Chondrocyte (in vitro differentiated cells): ENCODE measurements around the gene NAXD. TPM values are rescaled to one million over a fixed set of nuclear protein-coding genes. Genes with fewer than 3 reads are reported as not detected.
A peak's percentile ranks its signal among the peaks of the same experiment; 100 is the strongest.

Experiments used
- DNase-seq: peaks from one replicate; pipeline ENCODE4 v3.0.0; 2021; ENCODE audit warnings: mixed read lengths, low spot score
- H3K27ac Mint-ChIP-seq: one replicate; pipeline ENCODE4 v1.8.0; 2021; ENCODE audit warnings: mild to moderate bottlenecking, moderate library complexity, mixed read lengths; ENCODE audit not compliant: unreplicated experiment
- H3K27me3 Mint-ChIP-seq: 2 replicates; pipeline ENCODE4 v1.8.0; 2021; ENCODE audit warnings: low read depth, mixed read lengths
- H3K36me3 Mint-ChIP-seq: 2 replicates; pipeline ENCODE4 v1.8.0; 2021; ENCODE audit warnings: low read depth, mixed read lengths
- H3K4me1 Mint-ChIP-seq: 2 replicates; pipeline ENCODE4 v1.8.0; 2021; ENCODE audit warnings: low read depth, mild to moderate bottlenecking, mixed read lengths
- H3K4me3 Mint-ChIP-seq: one replicate; pipeline ENCODE4 v1.8.0; 2021; ENCODE audit warnings: mild to moderate bottlenecking, moderate library complexity, mixed read lengths; ENCODE audit not compliant: unreplicated experiment
- H3K9me3 Mint-ChIP-seq: 2 replicates; pipeline ENCODE4 v1.8.0; 2021; ENCODE audit warnings: low read depth, mixed read lengths
- total RNA-seq: library from RNA; stranded (reverse); gene quantifications from 3 replicates; pipeline ENCODE4 v1.2.1, GENCODE V29; 2021
- TF ChIP-seq, protein P1 (sequence below): fragments of 200-600 bp; sonication (generic); IDR thresholded peaks from 2 replicates; pipeline ENCODE4 v1.5.0; 2021; ENCODE audit warnings: antibody characterized with exemption, mild to moderate bottlenecking, moderate library complexity

The NAXD gene
- total RNA-seq, 1 donor from 2014 or later = 27.1 TPM

- no peak overlapping the region for H3K27ac Mint-ChIP-seq
- no peaks in the 10 kb centered on the region for H3K9me3 Mint-ChIP-seq
- H3K36me3 Mint-ChIP-seq = peaks cover 13% of the 10 kb centered on the region
- peaks cover 16% of the 10 kb centered on the region for H3K4me1 Mint-ChIP-seq
- no peak overlapping the region for H3K4me3 Mint-ChIP-seq
- H3K27me3 Mint-ChIP-seq = no peaks in the 10 kb centered on the region
- DNase-seq = no peak
- TF ChIP-seq, protein P1, sequence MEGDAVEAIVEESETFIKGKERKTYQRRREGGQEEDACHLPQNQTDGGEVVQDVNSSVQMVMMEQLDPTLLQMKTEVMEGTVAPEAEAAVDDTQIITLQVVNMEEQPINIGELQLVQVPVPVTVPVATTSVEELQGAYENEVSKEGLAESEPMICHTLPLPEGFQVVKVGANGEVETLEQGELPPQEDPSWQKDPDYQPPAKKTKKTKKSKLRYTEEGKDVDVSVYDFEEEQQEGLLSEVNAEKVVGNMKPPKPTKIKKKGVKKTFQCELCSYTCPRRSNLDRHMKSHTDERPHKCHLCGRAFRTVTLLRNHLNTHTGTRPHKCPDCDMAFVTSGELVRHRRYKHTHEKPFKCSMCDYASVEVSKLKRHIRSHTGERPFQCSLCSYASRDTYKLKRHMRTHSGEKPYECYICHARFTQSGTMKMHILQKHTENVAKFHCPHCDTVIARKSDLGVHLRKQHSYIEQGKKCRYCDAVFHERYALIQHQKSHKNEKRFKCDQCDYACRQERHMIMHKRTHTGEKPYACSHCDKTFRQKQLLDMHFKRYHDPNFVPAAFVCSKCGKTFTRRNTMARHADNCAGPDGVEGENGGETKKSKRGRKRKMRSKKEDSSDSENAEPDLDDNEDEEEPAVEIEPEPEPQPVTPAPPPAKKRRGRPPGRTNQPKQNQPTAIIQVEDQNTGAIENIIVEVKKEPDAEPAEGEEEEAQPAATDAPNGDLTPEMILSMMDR = no peak
These were observed 27.1 kb downstream of the NAXD start for GRCh38 chr13:110642291-110642981.

DNA sequence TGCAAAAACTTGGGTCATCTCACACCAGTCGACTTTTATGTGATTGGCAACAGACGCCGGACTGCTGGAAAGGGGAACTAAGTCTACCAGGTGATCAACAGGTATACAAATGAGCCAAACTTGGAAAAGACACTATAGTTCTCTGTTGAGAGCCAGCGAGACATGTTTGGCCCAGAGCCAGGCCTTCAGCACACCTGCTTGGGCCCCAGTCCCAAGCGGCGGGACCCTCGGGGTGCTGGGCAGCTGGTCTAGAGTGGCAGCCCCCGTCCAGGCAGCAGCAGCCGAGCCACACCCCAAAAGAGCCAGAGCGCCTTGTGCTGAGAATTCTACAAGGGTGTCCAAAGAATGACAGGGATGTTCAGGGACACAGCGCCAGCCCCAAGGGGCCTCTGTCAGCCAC lies 28.0 kb downstream of the NAXD start:
- TF ChIP-seq, protein P1 = no peak
- Mint-ChIP-seq H3K36me3 (peaks cover 13% of the 10 kb centered on the region), H3K4me3 (no peak overlapping the region), H3K4me1 (peaks cover 16% of the 10 kb centered on the region), H3K27ac (no peak overlapping the region), H3K27me3 (no peaks in the 10 kb centered on the region), H3K9me3 (no peaks in the 10 kb centered on the region)
- DNase-seq = peak; percentile 73

DNA sequence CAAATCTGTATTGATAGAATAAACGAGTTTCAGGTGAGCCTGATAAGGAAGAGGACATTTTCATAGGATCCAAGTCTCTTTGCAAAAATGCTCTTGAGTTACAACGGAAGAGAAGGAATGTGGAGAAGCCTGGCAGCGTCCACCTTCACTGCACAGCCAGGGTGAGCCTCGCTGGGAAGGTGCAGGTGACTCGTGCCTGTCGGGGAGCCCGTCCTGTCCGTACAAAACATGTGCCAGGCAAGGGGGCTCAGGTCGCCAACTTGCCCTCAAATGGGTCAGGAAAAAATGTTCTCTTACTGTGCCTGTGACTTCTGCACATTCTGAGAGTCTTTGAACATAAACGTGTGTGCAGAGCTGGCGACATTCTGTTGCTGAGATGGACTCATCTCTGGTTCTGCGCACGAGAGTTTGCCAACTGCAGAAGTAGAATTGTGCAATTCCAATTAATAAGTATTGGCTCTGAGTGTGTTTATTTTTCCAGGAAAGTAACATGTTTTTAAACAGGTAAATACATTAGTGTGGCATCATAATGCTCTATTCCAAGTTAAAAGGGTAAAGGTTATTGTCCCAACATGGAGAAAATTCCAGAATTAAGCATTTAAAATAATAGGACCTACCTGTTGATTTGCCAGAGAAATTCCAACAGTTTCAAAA lies 28.6 kb downstream of the NAXD start:
- H3K9me3 Mint-ChIP-seq = no peaks in the 10 kb centered on the region
- H3K27ac Mint-ChIP-seq = no peak overlapping the region
- peaks cover 10% of the 10 kb centered on the region for H3K36me3 Mint-ChIP-seq
- DNase-seq = peak; percentile 63
- H3K4me1 Mint-ChIP-seq = peaks cover 16% of the 10 kb centered on the region
- TF ChIP-seq, protein P1 = no peak
- H3K27me3 Mint-ChIP-seq = no peaks in the 10 kb centered on the region
- H3K4me3 Mint-ChIP-seq = no peak overlapping the region

GRCh38 chr13:110644892-110645521 lies 29.7 kb downstream of the NAXD start:
- TF ChIP-seq, protein P1 = peak; percentile 65
- no peak overlapping the region for H3K27ac Mint-ChIP-seq
- H3K9me3 Mint-ChIP-seq = no peaks in the 10 kb centered on the region
- no peak overlapping the region for H3K4me3 Mint-ChIP-seq
- peaks cover 16% of the 10 kb centered on the region for H3K4me1 Mint-ChIP-seq
- no peaks in the 10 kb centered on the region for H3K27me3 Mint-ChIP-seq
- peaks cover 4% of the 10 kb centered on the region for H3K36me3 Mint-ChIP-seq
- DNase-seq = peak; percentile 87

DNA sequence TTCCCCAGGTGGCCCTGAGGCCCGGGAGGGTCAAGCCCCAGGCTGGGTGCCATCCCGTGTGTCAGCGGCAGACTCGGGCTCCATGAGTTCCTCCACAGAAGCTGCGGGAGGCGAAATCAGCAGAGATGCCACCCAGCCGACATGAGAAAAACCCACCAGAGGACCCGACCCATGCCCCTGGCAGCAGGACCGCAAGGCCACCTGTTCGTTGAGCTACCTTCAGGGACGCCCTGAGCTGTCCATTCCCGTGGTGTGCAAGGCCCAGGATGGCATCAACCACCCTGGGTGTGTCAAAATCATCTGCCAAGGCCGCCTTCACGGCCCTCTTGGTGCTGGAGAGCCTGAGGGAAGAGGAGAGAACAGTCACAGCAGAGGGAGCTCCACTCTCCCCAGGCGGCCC lies 30.4 kb downstream of the NAXD start:
- Mint-ChIP-seq H3K4me1 (peaks cover 10% of the 10 kb centered on the region), H3K27me3 (no peaks in the 10 kb centered on the region), H3K9me3 (no peaks in the 10 kb centered on the region), H3K27ac (no peak overlapping the region), H3K4me3 (no peak overlapping the region), H3K36me3 (peaks cover 4% of the 10 kb centered on the region)
- DNase-seq = no peak
- TF ChIP-seq, protein P1 = no peak
